ENCODE results near the gene UGCG.
A peak's percentile ranks its signal among the peaks of the same experiment; 100 is the strongest.

Gene UGCG

DNA sequence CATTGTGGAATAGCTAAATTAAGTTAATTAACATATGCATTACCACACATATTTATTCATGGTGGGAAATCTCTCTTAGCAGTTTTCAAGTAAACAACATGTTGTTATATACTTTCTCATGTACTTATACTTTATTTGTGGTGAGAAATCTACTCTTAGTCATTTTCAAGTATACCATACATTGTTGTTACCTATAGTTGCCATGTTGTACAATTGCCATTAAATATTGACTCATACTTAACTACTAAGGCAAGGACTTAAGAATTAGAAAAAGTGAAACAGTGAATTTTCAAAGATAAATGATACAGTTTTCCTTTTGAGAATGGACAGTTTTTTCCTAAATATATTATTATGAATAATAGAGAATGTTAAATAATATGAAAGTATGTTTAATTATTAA is 27.7 kb downstream of the UGCG start:
- no peak for DNase-seq (ENCODE audit: low read depth)
- TF ChIP-seq, protein P1, sequence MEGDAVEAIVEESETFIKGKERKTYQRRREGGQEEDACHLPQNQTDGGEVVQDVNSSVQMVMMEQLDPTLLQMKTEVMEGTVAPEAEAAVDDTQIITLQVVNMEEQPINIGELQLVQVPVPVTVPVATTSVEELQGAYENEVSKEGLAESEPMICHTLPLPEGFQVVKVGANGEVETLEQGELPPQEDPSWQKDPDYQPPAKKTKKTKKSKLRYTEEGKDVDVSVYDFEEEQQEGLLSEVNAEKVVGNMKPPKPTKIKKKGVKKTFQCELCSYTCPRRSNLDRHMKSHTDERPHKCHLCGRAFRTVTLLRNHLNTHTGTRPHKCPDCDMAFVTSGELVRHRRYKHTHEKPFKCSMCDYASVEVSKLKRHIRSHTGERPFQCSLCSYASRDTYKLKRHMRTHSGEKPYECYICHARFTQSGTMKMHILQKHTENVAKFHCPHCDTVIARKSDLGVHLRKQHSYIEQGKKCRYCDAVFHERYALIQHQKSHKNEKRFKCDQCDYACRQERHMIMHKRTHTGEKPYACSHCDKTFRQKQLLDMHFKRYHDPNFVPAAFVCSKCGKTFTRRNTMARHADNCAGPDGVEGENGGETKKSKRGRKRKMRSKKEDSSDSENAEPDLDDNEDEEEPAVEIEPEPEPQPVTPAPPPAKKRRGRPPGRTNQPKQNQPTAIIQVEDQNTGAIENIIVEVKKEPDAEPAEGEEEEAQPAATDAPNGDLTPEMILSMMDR (IDR thresholded peaks at IDR 0.05; ENCODE audit: control insufficient read depth, insufficient read depth, low read depth, low read length, missing control alignments), result no peak
- no peak overlapping the region for H3K4me3 ChIP-seq (ENCODE audit: control insufficient read depth, low read depth, low read length)

- H3K4me3 ChIP-seq (ENCODE audit: control insufficient read depth, low read depth, low read length), result no peak overlapping the region
- DNase-seq (ENCODE audit: low read depth), result no peak
- TF ChIP-seq, protein P1 (IDR thresholded peaks at IDR 0.05; ENCODE audit: control insufficient read depth, insufficient read depth, low read depth, low read length, missing control alignments), result no peak
Measured at GRCh38 chr9:111925017-111925770, 28.6 kb downstream of the UGCG start.

DNA sequence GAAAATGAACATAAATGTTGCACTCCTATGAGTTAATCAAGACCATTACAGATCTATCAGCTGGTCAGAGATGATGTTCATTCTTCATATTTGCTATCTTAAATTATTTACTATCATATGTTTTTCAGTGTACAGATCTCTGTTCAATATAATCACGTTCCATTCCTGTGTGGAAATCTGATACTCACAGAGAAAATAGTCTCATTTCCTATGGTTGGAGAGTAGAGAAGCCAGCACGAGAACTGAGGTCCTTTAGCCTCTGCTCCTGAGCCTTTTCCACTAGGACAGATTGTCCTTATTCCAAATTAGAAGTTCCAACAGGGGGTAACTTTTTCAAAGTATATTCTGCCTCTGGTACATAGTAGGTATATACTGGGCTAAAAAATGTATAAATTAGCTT is 29.2 kb downstream of the UGCG start:
- DNase-seq (ENCODE audit: low read depth), result no peak
- TF ChIP-seq, protein P1 (IDR thresholded peaks at IDR 0.05; ENCODE audit: control insufficient read depth, insufficient read depth, low read depth, low read length, missing control alignments), result no peak
- H3K4me3 ChIP-seq (ENCODE audit: control insufficient read depth, low read depth, low read length), result no peak overlapping the region

DNA sequence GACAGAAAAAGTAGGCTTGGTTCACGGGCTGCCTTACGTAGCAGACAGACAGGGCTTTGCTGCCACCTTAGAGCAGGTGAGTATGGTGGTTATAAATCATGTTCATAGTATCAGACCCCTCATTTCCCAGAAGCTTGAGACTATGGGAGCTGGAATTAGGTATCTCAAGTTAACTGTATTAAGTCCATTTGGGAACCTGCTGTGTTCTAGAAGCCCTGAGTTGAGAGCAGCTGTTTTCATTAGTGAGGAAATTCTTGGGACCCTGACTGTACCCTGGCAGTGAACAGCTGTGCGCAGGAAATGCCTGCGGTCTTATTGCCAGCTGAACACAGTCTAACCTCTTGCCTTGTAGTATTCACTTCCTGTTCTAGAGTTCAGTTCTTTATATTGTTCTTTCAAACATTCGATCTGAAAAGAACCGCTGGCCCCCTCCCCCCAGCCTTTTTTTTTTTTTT is 29.8 kb downstream of the UGCG start:
- no peak overlapping the region for H3K4me3 ChIP-seq (ENCODE audit: control insufficient read depth, low read depth, low read length)
- DNase-seq (ENCODE audit: low read depth), result peak; percentile 49
- TF ChIP-seq, protein P1 (IDR thresholded peaks at IDR 0.05; ENCODE audit: control insufficient read depth, insufficient read depth, low read depth, low read length, missing control alignments), result no peak

DNA sequence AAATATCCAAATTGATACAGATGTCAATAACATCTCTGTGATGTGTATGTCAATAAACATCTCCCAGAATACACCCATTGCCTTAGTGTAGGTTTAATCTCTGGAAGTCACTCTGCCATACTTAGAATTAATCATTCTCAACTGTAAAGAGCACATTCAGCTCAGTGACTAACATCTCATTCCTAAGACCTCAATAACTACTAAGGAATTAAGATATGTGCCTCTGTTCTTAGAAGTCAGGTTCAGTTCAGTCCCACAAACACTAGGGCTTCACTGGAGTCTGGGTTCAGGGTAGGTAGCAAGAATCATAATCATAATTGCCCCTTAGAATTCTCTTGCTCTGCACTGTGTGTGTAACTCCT is 31.7 kb downstream of the UGCG start:
- no peak overlapping the region for H3K4me3 ChIP-seq (ENCODE audit: control insufficient read depth, low read depth, low read length)
- DNase-seq (ENCODE audit: low read depth), result no peak
- TF ChIP-seq, protein P1 (IDR thresholded peaks at IDR 0.05; ENCODE audit: control insufficient read depth, insufficient read depth, low read depth, low read length, missing control alignments), result no peak

GRCh38 chr9:111934747-111935146 is 38.1 kb downstream of the UGCG start:
- H3K4me3 ChIP-seq (ENCODE audit: control insufficient read depth, low read depth, low read length), result no peak overlapping the region
- DNase-seq (ENCODE audit: low read depth), result no peak
- TF ChIP-seq, protein P1 (IDR thresholded peaks at IDR 0.05; ENCODE audit: control insufficient read depth, insufficient read depth, low read depth, low read length, missing control alignments), result no peak
